Endothelial cell of umbilical vein (primary cell): ENCODE data around the gene ARL9.

Source experiments
- POLR2A ChIP-seq: IDR thresholded peaks from 2 replicates; pipeline ENCODE4 v1.6.1; 2012; ENCODE audit warnings: low read depth, mild to moderate bottlenecking, control low read depth, low read length
- POLR2AphosphoS5 ChIP-seq: IDR thresholded peaks from 2 replicates; pipeline ENCODE4 v1.6.1; 2012; ENCODE audit warnings: low read depth, mild to moderate bottlenecking, control low read depth, low read length, moderate library complexity; ENCODE audit not compliant: insufficient read depth
- TF ChIP-seq, protein P1 (sequence below), 2 donors: IDR thresholded peaks; 1 replicate in 1 of 2; 2 replicates in 1 of 2; pipeline ENCODE4 v1.5.1; 2011; ENCODE audit warnings: low read length in 2 of 2, mild to moderate bottlenecking in 2 of 2, moderate library complexity in 2 of 2, control low read depth in 1 of 2, inconsistent platforms in 1 of 2, low read depth in 1 of 2; ENCODE audit not compliant: insufficient read depth in 1 of 2; ENCODE audit errors: extremely low read depth in 1 of 2

DNA sequence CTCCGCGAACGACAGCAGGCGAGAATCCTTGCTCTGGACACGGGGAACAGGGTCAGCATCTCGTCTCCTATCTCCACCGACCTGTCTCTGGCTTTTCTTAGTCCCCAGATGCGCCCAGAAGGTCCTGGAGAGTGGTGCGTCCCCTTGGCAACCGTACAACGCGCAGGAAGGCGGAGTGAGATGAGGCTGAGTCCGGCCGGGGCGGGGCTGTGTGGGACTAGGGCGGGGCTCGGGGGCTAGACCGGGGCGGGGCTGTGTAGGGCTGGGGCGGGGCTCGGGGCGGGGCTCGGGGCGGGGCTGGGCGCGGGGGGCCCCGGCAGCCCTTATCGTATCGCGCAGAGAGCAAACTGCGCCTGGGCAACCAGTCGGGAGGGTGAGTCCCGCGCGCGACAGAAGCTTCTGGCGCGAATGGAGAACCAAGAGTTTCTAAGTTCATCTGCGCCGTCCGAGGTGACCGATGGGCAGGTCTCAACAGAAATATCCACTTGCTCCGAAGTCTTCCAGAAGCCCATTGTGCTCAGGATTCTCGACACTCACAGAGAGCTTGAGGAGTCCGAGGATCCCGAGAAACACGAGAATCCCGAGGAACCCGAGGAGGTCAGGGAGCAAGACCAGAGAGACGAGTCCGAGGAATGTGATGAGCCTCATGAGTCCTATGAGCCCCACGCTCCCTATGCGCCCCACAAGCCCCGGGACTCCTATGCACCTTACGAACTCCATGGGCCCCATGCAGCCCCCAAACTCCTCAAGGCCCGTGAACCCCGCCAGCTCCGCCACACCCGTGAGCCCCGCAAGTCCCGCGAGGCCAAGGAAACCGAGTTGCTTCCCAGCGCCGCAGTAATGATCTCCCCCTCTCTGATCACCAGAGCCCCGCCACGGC lies 24.9 kb downstream of the ARL9 start:
- TF ChIP-seq, protein P1, sequence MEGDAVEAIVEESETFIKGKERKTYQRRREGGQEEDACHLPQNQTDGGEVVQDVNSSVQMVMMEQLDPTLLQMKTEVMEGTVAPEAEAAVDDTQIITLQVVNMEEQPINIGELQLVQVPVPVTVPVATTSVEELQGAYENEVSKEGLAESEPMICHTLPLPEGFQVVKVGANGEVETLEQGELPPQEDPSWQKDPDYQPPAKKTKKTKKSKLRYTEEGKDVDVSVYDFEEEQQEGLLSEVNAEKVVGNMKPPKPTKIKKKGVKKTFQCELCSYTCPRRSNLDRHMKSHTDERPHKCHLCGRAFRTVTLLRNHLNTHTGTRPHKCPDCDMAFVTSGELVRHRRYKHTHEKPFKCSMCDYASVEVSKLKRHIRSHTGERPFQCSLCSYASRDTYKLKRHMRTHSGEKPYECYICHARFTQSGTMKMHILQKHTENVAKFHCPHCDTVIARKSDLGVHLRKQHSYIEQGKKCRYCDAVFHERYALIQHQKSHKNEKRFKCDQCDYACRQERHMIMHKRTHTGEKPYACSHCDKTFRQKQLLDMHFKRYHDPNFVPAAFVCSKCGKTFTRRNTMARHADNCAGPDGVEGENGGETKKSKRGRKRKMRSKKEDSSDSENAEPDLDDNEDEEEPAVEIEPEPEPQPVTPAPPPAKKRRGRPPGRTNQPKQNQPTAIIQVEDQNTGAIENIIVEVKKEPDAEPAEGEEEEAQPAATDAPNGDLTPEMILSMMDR (IDR thresholded peaks at IDR 0.05; ENCODE audit: extremely low read depth in 1 of 2, insufficient read depth in 1 of 2, low read depth in 1 of 2, low read length in 2 of 2), result no peak
- TF ChIP-seq POLR2AphosphoS5 (no peak), POLR2A (peak; percentile 43)
